Stimulated activated CD8-positive, alpha-beta memory T cell treated with anti-CD3 and anti-CD28 coated beads, Interleukin-4, amount 100 ng/mL, for 24 hours (primary cell): ENCODE data around the gene DHRS7B.
A peak's percentile ranks its signal among the peaks of the same experiment; 100 is the strongest.
"Not testable (repeated sequence)": the region's sequence is repeated elsewhere in the genome, so short reads cannot be mapped to it uniquely, and the experiment has no call there.

Source experiments
- DNase-seq: peaks from one replicate; pipeline ENCODE4 v3.0.0-alpha.2; 2020; ENCODE audit warnings: low read depth

Gene DHRS7B

GRCh38 chr17:21108651-21109050, 18.1 kb upstream of the DHRS7B start:
- no peak for DNase-seq

- no peak for DNase-seq
Measured at GRCh38 chr17:21113049-21113690, 13.6 kb upstream of the DHRS7B start.

- DNase-seq: no peak
Measured at GRCh38 chr17:21113716-21114115, 13.0 kb upstream of the DHRS7B start.

GRCh38 chr17:21114791-21115190, 12.0 kb upstream of the DHRS7B start:
- DNase-seq: not testable (repeated sequence)

- DNase-seq: peak; percentile 43
Measured at GRCh38 chr17:21119247-21119918, 7.4 kb upstream of the DHRS7B start.

GRCh38 chr17:21119919-21120249, 6.9 kb upstream of the DHRS7B start:
- no peak for DNase-seq

- no peak for DNase-seq
Measured at GRCh38 chr17:21124086-21124485, 2.7 kb upstream of the DHRS7B start.

GRCh38 chr17:21124517-21124916, 2.2 kb upstream of the DHRS7B start:
- not testable (repeated sequence) for DNase-seq

GRCh38 chr17:21125862-21126261, 902 bp upstream of the DHRS7B start:
- DNase-seq: no peak

GRCh38 chr17:21127509-21128077, 829 bp downstream of the DHRS7B start:
- no peak for DNase-seq

GRCh38 chr17:21129023-21129681, 2.4 kb downstream of the DHRS7B start:
- no peak for DNase-seq

GRCh38 chr17:21131137-21131536, 4.4 kb downstream of the DHRS7B start:
- no peak for DNase-seq

- no peak for DNase-seq
Measured at GRCh38 chr17:21132428-21132827, 5.7 kb downstream of the DHRS7B start.

GRCh38 chr17:21134559-21134958, 7.8 kb downstream of the DHRS7B start:
- DNase-seq: no peak

- DNase-seq: no peak
Measured at GRCh38 chr17:21140911-21141310, 14.1 kb downstream of the DHRS7B start.

- DNase-seq: no peak
Measured at GRCh38 chr17:21141331-21141730, 14.6 kb downstream of the DHRS7B start.

GRCh38 chr17:21142065-21142464, 15.3 kb downstream of the DHRS7B start:
- not testable (repeated sequence) for DNase-seq

- DNase-seq: no peak
Measured at GRCh38 chr17:21143695-21144094, 16.9 kb downstream of the DHRS7B start.

- DNase-seq: not testable (repeated sequence)
Measured at GRCh38 chr17:21144299-21144698, 17.5 kb downstream of the DHRS7B start.

- no peak for DNase-seq
Measured at GRCh38 chr17:21146362-21147015, 19.7 kb downstream of the DHRS7B start.

- no peak for DNase-seq
Measured at GRCh38 chr17:21149621-21150020, 22.9 kb downstream of the DHRS7B start.

GRCh38 chr17:21152731-21153130, 26.0 kb downstream of the DHRS7B start:
- no peak for DNase-seq
